Loucy (cell line): Measurements from ENCODE around the gene PRICKLE2.

Experiments used
- H2AFZ ChIP-seq: fragments of 200-600 bp; sonication (generic); 2 replicates; pipeline ENCODE4 v1.6.0; 2016; ENCODE audit warnings: antibody characterized with exemption, mild to moderate bottlenecking, low read length, moderate library complexity
- H3F3A ChIP-seq: fragments of 200-600 bp; 2 replicates; pipeline ENCODE4 v1.6.0; 2016; ENCODE audit warnings: antibody characterized with exemption, low read depth, mild to moderate bottlenecking
- H3K27me3 ChIP-seq: fragments of 200-600 bp; sonication (generic); 2 replicates; pipeline ENCODE4 v1.6.1; 2014; ENCODE audit warnings: low read length, mild to moderate bottlenecking; ENCODE audit not compliant: insufficient read depth, poor library complexity, severe bottlenecking
- H3K36me3 ChIP-seq: fragments of 200-600 bp; sonication (generic); 2 replicates; pipeline ENCODE4 v1.6.1; 2016; ENCODE audit warnings: low read length; ENCODE audit not compliant: insufficient read depth
- H3K4me1 ChIP-seq: fragments of 200-600 bp; sonication (generic); 2 replicates; pipeline ENCODE4 v1.5.1; 2014; ENCODE audit warnings: low read length, mild to moderate bottlenecking; ENCODE audit not compliant: insufficient read depth, poor library complexity, severe bottlenecking
- H3K4me2 ChIP-seq: fragments of 200-600 bp; sonication (generic); 2 replicates; pipeline ENCODE4 v1.6.0; 2014; ENCODE audit warnings: antibody characterized with exemption, low read length, low read depth, mild to moderate bottlenecking; ENCODE audit not compliant: poor library complexity, severe bottlenecking
- H3K4me3 ChIP-seq: fragments of 200-600 bp; sonication (generic); 2 replicates; pipeline ENCODE4 v1.5.1; 2014; ENCODE audit warnings: low read length, mild to moderate bottlenecking, mixed read lengths; ENCODE audit not compliant: poor library complexity, severe bottlenecking
- H3K79me2 ChIP-seq: fragments of 200-600 bp; sonication (generic); 2 replicates; pipeline ENCODE4 v1.6.1; 2014; ENCODE audit warnings: low read length; ENCODE audit not compliant: insufficient read depth
- H3K9ac ChIP-seq: fragments of 200-600 bp; sonication (generic); 2 replicates; pipeline ENCODE4 v1.6.0; 2014; ENCODE audit warnings: mild to moderate bottlenecking, low read depth, low read length, moderate library complexity; ENCODE audit not compliant: poor library complexity, severe bottlenecking
- H3K9me2 ChIP-seq: fragments of 200-600 bp; sonication (generic); replicated peaks from 2 replicates; pipeline ENCODE4 v1.6.1; 2016; ENCODE audit warnings: low read depth, low read length, mixed read lengths
- H3K9me3 ChIP-seq: fragments of 200-600 bp; sonication (generic); 2 replicates; pipeline ENCODE4 v1.6.1; 2014; ENCODE audit warnings: mild to moderate bottlenecking, antibody characterized with exemption, low read length, low read depth; ENCODE audit not compliant: insufficient read depth
- H4K20me1 ChIP-seq: fragments of 200-600 bp; sonication (generic); 2 replicates; pipeline ENCODE4 v1.6.0; 2014; ENCODE audit warnings: antibody characterized with exemption, low read length, mild to moderate bottlenecking; ENCODE audit not compliant: insufficient read depth, poor library complexity, severe bottlenecking
- EZH2phosphoT487 ChIP-seq: fragments of 200-600 bp; IDR thresholded peaks from 2 replicates; pipeline ENCODE4 v1.6.1; 2018; ENCODE audit warnings: antibody characterized with exemption, mild to moderate bottlenecking, moderate library complexity, borderline replicate concordance
- TF ChIP-seq, protein P1 (sequence below): fragments of 200-600 bp; sonication (generic); conservative IDR thresholded peaks from 2 replicates; pipeline ENCODE4 v1.5.1; 2014; ENCODE audit warnings: mild to moderate bottlenecking, antibody characterized with exemption, low read length

Gene PRICKLE2

DNA sequence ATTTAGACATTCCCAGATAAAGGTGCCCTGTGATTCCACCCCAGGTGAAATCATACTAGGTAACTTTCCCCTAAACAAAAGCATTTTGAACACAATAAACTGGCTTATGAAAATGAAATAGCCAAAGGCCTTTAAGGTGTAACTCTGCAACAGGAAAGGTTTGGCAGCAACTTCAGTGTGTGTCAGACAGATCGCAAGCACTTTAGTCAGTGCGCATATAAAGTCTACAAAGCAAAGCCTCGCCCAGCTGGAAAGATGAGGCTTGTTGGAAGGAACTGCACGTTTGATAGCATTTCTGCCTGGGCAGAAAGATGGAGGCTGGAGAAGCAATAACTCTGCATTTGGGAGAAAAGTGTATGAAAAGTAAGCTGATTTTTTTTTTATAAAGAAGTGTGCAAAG lies 57.9 kb downstream of the PRICKLE2 start:
- TF ChIP-seq, protein P1, sequence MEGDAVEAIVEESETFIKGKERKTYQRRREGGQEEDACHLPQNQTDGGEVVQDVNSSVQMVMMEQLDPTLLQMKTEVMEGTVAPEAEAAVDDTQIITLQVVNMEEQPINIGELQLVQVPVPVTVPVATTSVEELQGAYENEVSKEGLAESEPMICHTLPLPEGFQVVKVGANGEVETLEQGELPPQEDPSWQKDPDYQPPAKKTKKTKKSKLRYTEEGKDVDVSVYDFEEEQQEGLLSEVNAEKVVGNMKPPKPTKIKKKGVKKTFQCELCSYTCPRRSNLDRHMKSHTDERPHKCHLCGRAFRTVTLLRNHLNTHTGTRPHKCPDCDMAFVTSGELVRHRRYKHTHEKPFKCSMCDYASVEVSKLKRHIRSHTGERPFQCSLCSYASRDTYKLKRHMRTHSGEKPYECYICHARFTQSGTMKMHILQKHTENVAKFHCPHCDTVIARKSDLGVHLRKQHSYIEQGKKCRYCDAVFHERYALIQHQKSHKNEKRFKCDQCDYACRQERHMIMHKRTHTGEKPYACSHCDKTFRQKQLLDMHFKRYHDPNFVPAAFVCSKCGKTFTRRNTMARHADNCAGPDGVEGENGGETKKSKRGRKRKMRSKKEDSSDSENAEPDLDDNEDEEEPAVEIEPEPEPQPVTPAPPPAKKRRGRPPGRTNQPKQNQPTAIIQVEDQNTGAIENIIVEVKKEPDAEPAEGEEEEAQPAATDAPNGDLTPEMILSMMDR, result no peak
- no peak for TF ChIP-seq EZH2phosphoT487
- H4K20me1 ChIP-seq, result no peaks in the 10 kb centered on the region
- no peaks in the 10 kb centered on the region for H3K4me1 ChIP-seq
- H3K27me3 ChIP-seq, result no peaks in the 10 kb centered on the region
- no peak overlapping the region for H3K4me2 ChIP-seq
- H3K4me3 ChIP-seq, result no peak overlapping the region
- no peak overlapping the region for H3K9ac ChIP-seq
- H3K9me2 ChIP-seq, result no peaks in the 10 kb centered on the region
- H3F3A ChIP-seq, result no peaks in the 10 kb centered on the region
- H3K9me3 ChIP-seq, result no peaks in the 10 kb centered on the region
- H2AFZ ChIP-seq, result no peak overlapping the region
- no peaks in the 10 kb centered on the region for H3K36me3 ChIP-seq
- H3K79me2 ChIP-seq, result no peaks in the 10 kb centered on the region

DNA sequence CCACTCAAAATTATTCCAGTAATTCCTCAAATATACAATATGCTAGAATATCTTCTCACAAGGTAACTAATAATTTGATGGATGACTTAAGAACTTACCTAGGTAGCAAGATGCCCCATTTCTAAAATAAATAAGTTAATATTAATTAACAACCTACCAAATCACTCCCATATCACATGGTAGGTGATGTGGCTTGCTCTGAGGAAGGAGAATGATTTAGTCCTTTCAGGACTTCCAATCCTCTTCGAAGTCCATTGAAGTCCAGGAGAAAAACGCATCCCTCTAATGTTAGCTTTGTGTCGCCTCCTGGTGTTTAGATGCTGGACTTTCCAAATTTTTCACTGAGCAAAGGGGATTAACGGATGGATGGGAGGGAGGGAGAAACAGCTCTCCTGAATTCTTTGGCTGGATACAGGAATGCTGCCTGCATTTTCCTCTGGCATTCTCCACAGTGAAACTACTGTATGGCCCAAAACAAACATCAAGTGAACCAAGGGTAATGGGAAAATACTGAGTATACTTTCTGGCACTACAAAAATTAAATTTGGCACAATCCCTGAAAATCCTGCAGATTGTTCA lies 58.6 kb downstream of the PRICKLE2 start:
- H3K36me3 ChIP-seq, result no peaks in the 10 kb centered on the region
- H3K4me2 ChIP-seq, result no peak overlapping the region
- no peaks in the 10 kb centered on the region for H3K4me1 ChIP-seq
- TF ChIP-seq, protein P1, result no peak
- TF ChIP-seq EZH2phosphoT487, result no peak
- H3F3A ChIP-seq, result no peaks in the 10 kb centered on the region
- no peak overlapping the region for H3K4me3 ChIP-seq
- no peaks in the 10 kb centered on the region for H3K27me3 ChIP-seq
- H3K79me2 ChIP-seq, result no peaks in the 10 kb centered on the region
- no peaks in the 10 kb centered on the region for H3K9me2 ChIP-seq
- no peak overlapping the region for H3K9ac ChIP-seq
- H4K20me1 ChIP-seq, result no peaks in the 10 kb centered on the region
- H3K9me3 ChIP-seq, result no peaks in the 10 kb centered on the region
- no peak overlapping the region for H2AFZ ChIP-seq

DNA sequence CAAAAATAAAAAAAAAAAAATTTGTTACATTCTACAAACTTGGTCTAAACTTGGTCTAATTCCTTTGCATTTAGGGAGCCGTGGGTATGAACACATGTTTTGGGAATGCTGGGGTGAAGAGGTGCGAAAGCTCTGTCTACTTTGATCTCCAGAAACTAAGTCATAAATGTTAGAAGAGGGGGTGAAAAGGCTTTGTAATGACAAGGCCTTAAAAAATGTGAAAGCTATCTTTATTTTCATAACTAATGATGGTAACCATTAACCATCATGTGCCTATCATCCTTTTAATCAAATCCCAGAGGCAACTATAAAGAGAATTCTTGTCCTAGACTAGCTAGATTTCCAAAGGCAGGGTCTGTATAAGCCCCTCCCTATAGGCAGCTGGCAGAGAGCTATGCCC lies 60.9 kb downstream of the PRICKLE2 start:
- Histone ChIP-seq H3K36me3 (no peaks in the 10 kb centered on the region), H3F3A (no peaks in the 10 kb centered on the region), H3K79me2 (no peaks in the 10 kb centered on the region), H3K9me3 (no peaks in the 10 kb centered on the region), H3K9ac (no peak overlapping the region), H3K9me2 (no peaks in the 10 kb centered on the region), H2AFZ (no peak overlapping the region), H3K27me3 (no peaks in the 10 kb centered on the region), H3K4me3 (no peak overlapping the region), H3K4me2 (no peak overlapping the region), H3K4me1 (no peaks in the 10 kb centered on the region), H4K20me1 (no peaks in the 10 kb centered on the region)
- TF ChIP-seq, protein P1, result no peak
- TF ChIP-seq EZH2phosphoT487, result no peak
